Liver (tissue), 9 donors: ENCODE results near the gene PRRG3. TPM values are rescaled to one million over a fixed set of nuclear protein-coding genes. Genes with fewer than 3 reads are reported as not detected.

ENCODE experiments used
- DNase-seq: peaks from one replicate; pipeline ENCODE4 v3.0.0-alpha.2; 2017; ENCODE audit warnings: low spot score
- H3K27ac ChIP-seq, 2 donors: one replicate each; pipeline ENCODE4 v1.7.0; 2013; ENCODE audit warnings: inconsistent platforms in 2 of 2, low read length in 2 of 2, control low read depth in 1 of 2, low read depth in 1 of 2, mild to moderate bottlenecking in 1 of 2
- H3K27me3 ChIP-seq, 4 donors: one replicate each; pipeline versions ENCODE4 v1.6.1 to v1.7.0; 2013; ENCODE audit warnings: low read length in 3 of 4, inconsistent platforms in 1 of 4, mild to moderate bottlenecking in 1 of 4, moderate library complexity in 1 of 4; ENCODE audit not compliant: control insufficient read depth in 4 of 4, insufficient read depth in 4 of 4
- H3K36me3 ChIP-seq, 4 donors: one replicate each; pipeline versions ENCODE4 v1.6.1 to v1.7.0; 2013; ENCODE audit warnings: low read length in 3 of 4, mild to moderate bottlenecking in 3 of 4, low read depth in 1 of 4, moderate library complexity in 1 of 4; ENCODE audit not compliant: control insufficient read depth in 4 of 4, insufficient read depth in 3 of 4
- H3K4me1 ChIP-seq, 4 donors: one replicate each; pipeline versions ENCODE4 v1.6.1 to v1.7.0; 2013; ENCODE audit warnings: low read length in 3 of 4, mild to moderate bottlenecking in 3 of 4, moderate library complexity in 1 of 4; ENCODE audit not compliant: control insufficient read depth in 4 of 4, insufficient read depth in 4 of 4
- H3K4me3 ChIP-seq, 3 donors: one replicate each; pipeline versions ENCODE4 v1.6.1 to v1.7.0; 2013; ENCODE audit warnings: low read length in 3 of 3, control low read depth in 1 of 3, low read depth in 1 of 3, mild to moderate bottlenecking in 1 of 3
- H3K9ac ChIP-seq, 2 donors: one replicate each; pipeline ENCODE4 v1.7.0; 2013; ENCODE audit warnings: low read length in 2 of 2, mild to moderate bottlenecking in 2 of 2, moderate library complexity in 2 of 2, control low read depth in 1 of 2, low read depth in 1 of 2
- H3K9me3 ChIP-seq, 4 donors: one replicate each; pipeline versions ENCODE4 v1.6.1 to v1.7.0; 2013; ENCODE audit warnings: low read length in 3 of 4; ENCODE audit not compliant: control insufficient read depth in 4 of 4
- ATF3 ChIP-seq: IDR thresholded peaks from 2 replicates; pipeline ENCODE4 v1.6.1; 2016; ENCODE audit warnings: antibody characterized with exemption
- CTCF ChIP-seq: fragments of 150-350 bp; IDR thresholded peaks from 2 replicates; pipeline ENCODE4 v1.5.1; 2017; ENCODE audit warnings: improper control_type of control experiment, low read depth, low read length; ENCODE audit not compliant: missing input control
- EGR1 ChIP-seq, 2 donors: IDR thresholded peaks; 2 replicates each; pipeline ENCODE4 v1.6.1; 2016 to 2018; ENCODE audit warnings: antibody characterized with exemption in 2 of 2, low read depth in 2 of 2
- FOXA1 ChIP-seq: IDR thresholded peaks from 2 replicates; pipeline ENCODE4 v1.6.1; 2016; ENCODE audit warnings: antibody characterized with exemption
- FOXA2 ChIP-seq: IDR thresholded peaks from 2 replicates; pipeline ENCODE4 v1.6.1; 2016; ENCODE audit warnings: antibody characterized with exemption
- HNF4A ChIP-seq, 2 donors: conservative IDR thresholded peaks; 2 replicates each; pipeline ENCODE4 v1.6.1; 2016; ENCODE audit warnings: antibody characterized with exemption in 2 of 2, mild to moderate bottlenecking in 2 of 2
- HNF4G ChIP-seq: IDR thresholded peaks from 2 replicates; pipeline ENCODE4 v1.6.1; 2016; ENCODE audit warnings: antibody characterized with exemption
- JUND ChIP-seq, 2 donors: IDR thresholded peaks; 2 replicates each; pipeline ENCODE4 v1.6.1; 2016; ENCODE audit warnings: antibody characterized with exemption in 2 of 2
- MAX ChIP-seq: IDR thresholded peaks from 2 replicates; pipeline ENCODE4 v1.6.1; 2016; ENCODE audit warnings: antibody characterized with exemption
- NR2F2 ChIP-seq: IDR thresholded peaks from 2 replicates; pipeline ENCODE4 v1.6.1; 2016; ENCODE audit warnings: antibody characterized with exemption
- SP1 ChIP-seq: IDR thresholded peaks from 2 replicates; pipeline ENCODE4 v1.6.1; 2018; ENCODE audit warnings: antibody characterized with exemption, mild to moderate bottlenecking
- TAF1 ChIP-seq: conservative IDR thresholded peaks from 2 replicates; pipeline ENCODE4 v1.6.1; 2016; ENCODE audit warnings: antibody characterized with exemption, mild to moderate bottlenecking
- ZBTB33 ChIP-seq: IDR thresholded peaks from 2 replicates; pipeline ENCODE4 v1.6.1; 2016; ENCODE audit warnings: antibody characterized with exemption
- WGBS: extraction: QIAGEN DNeasy Blood & Tissue Kit; methylation state at CpG from one replicate; pipeline ENCODE4 v1.1.7; 2013; 5-methylcytosine and 5-hydroxymethylcytosine counted together
- polyA plus RNA-seq, 2 donors: library from polyadenylated mRNA; stranded (reverse) in 1 of 2; unstranded in 1 of 2; fragments of 200-250 nt in 1 of 2; fragments of >200 nt in 1 of 2; fragmentation: Nextera tagmentation in 1 of 2; extraction: Ambion mirVana in 1 of 2; gene quantifications; one replicate each; pipeline versions ENCODE4 v1.2.1 to v1.2.3, GENCODE V29; 2013 to 2015
- total RNA-seq, 2 donors: library from RNA; depleted of rRNA; stranded (reverse); fragments of >200 nt; gene quantifications; one replicate each; pipeline ENCODE4 v1.2.3, GENCODE V29; 2014
- donor health status: healthy.
- donor health status: healthy.
- donor health status: healthy.
- donor health status: healthy.
- donor health status: healthy.

PRRG3 gene
- total and polyA plus RNA-seq, 4 donors, result under 0.01 to 0.05 (median 0.01) TPM; not detected in 1

GRCh38 chrX:151737494-151737893 is 42.2 kb downstream of the PRRG3 start (continued):
- TF ChIP-seq MAX, result no peak

- WGBS, result 87% methylated on average over 7 of the region's 7 CpGs
- DNase-seq, result no peak
- Histone ChIP-seq H3K4me1 (no peaks in the 10 kb centered on the region), H3K9ac (no peak overlapping the region), H3K27me3 (no peaks in the 10 kb centered on the region), H3K4me3 (no peak overlapping the region), H3K36me3 (no peaks in the 10 kb centered on the region), H3K9me3 (peaks cover 0 to 2% (median 0%) of the 10 kb centered on the region in 4 donors), H3K27ac (no peak overlapping the region)
- TF ChIP-seq CTCF (no peak), ZBTB33 (no peak), ATF3 (no peak), FOXA1 (no peak), TAF1 (no peak), HNF4A (conservative IDR thresholded peaks at IDR 0.05) (no peak)
Measured at GRCh38 chrX:151738751-151739150, 43.5 kb downstream of the PRRG3 start.

GRCh38 chrX:151741606-151742005 is 46.3 kb downstream of the PRRG3 start:
- WGBS, result 80% methylated on average over 4 of the region's 4 CpGs
- H3K27ac ChIP-seq, result no peak overlapping the region
- no peak overlapping the region for H3K9ac ChIP-seq
- no peak overlapping the region for H3K4me3 ChIP-seq
- H3K27me3 ChIP-seq, result no peaks in the 10 kb centered on the region
- H3K36me3 ChIP-seq, result no peaks in the 10 kb centered on the region
- no peaks in the 10 kb centered on the region for H3K4me1 ChIP-seq
- H3K9me3 ChIP-seq, result peaks cover 0 to 2% (median 0%) of the 10 kb centered on the region in 4 donors
- DNase-seq, result no peak
- TF ChIP-seq MAX, result no peak
- no peak for TF ChIP-seq EGR1 (IDR thresholded peaks at IDR 0.05; ENCODE audit: low read depth in 2 of 2)
- TF ChIP-seq FOXA1, result no peak

- DNase-seq, result no peak
- H3K27me3 ChIP-seq, result no peaks in the 10 kb centered on the region
- no peak for TF ChIP-seq HNF4G
- TF ChIP-seq SP1, result no peak
- no peak for TF ChIP-seq JUND (IDR thresholded peaks at IDR 0.05)
- no peak for TF ChIP-seq FOXA2
- no peak for TF ChIP-seq TAF1
- TF ChIP-seq FOXA1, result no peak
- TF ChIP-seq EGR1 (IDR thresholded peaks at IDR 0.05; ENCODE audit: low read depth in 2 of 2), result no peak
- TF ChIP-seq NR2F2, result no peak
- no peak overlapping the region for H3K4me3 ChIP-seq
- H3K9ac ChIP-seq, result no peak overlapping the region
- no peaks in the 10 kb centered on the region for H3K4me1 ChIP-seq
- WGBS, result 87% methylated on average over 5 of the region's 5 CpGs
- no peaks in the 10 kb centered on the region for H3K36me3 ChIP-seq
- peaks cover 0 to 2% (median 0%) of the 10 kb centered on the region in 4 donors for H3K9me3 ChIP-seq
- no peak overlapping the region for H3K27ac ChIP-seq
Measured at GRCh38 chrX:151742311-151742710, 47.1 kb downstream of the PRRG3 start.
